ENCODE data around the gene GRAMD1A.
"Not testable (repeated sequence)": the region's sequence is repeated elsewhere in the genome, so short reads cannot be mapped to it uniquely, and the experiment has no call there.

Gene GRAMD1A

DNA sequence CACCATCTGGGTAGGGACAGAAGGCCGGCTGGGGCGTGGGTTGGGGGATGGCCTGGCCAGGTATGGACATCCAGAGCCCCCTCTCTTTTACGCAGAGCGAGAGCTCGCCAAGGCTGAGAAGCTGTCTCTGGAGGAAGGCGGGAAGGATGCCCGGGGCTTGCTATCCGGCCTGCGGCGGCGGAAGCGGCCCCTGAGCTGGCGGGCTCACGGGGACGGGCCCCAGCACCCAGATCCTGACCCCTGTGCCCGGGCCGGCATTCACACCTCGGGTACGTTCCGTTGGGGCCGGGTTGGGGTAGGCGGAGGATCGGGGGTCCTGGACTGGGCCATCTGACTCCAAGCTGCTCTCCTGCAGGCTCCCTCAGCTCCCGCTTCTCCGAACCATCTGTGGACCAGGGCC is 21.5 kb downstream of the GRAMD1A start:
- DNase-seq, result no peak

DNA sequence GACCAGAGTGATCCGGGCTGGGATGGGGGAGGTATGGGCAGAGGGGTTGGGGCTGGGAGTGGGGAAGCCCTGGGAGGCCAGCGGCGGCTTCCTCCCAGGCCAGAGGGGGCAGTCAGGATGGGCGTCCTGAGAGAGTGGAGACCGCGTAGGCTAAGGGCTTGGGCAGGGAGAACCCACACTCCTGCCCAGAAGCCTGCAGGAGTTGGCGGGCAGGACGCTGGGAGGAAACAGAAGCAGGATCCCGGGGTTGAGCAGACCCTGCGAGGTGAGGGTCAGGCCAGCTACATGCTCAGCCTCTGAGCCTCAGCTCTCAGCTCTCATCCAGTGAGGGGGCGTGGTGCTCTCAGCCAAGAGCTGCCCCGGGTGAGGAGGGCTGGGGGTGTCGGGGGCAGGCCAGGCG is 22.3 kb downstream of the GRAMD1A start:
- no peak for DNase-seq

DNA sequence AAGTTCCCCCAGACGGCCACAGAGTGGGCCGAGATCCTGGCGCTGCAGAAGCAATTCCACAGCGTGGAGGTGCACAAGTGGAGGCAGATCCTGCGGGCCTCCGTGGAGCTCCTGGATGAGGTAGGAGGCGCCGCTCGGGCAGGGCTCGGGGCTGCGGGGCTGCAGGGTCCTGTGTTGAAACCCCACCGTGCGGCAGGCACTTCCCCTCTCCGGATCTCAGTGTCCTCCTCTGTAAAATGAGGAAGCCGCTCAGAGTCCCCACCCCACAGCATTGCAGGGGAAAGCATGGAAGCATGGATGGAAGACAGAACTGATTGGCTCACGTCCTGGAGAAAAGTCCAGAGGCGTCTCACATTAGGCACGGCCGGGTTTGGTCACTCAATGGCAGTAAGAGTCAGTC is 23.3 kb downstream of the GRAMD1A start:
- no peak for DNase-seq

DNA sequence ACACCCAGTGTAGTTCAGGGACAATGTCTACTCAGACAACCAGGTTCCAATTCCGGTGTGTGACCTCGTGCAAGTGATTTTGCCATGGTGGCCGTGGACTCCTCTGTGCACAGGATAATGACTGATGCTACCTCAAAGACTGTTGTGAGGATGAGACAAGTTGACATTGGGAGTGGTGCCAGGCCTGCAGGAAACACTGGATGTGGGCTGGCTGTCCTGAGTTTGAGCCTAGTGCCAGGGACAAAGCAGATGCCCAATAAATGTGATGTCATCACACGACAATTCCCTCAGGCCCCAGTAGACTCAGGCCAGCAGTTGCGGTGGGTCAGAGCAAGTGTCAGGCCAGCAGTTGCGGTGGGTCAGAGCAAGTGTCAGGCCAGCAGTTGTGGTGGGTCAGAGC is 24.0 kb downstream of the GRAMD1A start:
- no peak for DNase-seq

DNA sequence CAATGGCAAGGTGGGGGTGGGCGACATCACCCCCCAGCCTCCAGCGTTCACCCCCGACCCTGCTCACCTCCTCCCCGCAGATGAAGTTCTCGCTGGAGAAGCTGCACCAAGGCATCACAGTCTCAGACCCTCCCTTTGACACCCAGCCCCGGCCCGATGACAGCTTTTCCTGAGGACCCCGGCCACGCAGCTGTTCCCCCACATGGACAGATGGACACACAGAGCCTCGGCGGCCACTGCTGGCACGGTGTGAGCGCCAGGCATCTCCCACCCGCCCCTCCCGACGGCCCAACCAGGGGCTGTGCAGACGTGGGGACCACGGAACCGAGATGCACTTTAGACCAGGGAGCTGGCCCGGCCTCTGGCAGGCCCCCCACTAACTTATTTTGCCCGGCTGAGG is 25.8 kb downstream of the GRAMD1A start:
- DNase-seq, result no peak

DNA sequence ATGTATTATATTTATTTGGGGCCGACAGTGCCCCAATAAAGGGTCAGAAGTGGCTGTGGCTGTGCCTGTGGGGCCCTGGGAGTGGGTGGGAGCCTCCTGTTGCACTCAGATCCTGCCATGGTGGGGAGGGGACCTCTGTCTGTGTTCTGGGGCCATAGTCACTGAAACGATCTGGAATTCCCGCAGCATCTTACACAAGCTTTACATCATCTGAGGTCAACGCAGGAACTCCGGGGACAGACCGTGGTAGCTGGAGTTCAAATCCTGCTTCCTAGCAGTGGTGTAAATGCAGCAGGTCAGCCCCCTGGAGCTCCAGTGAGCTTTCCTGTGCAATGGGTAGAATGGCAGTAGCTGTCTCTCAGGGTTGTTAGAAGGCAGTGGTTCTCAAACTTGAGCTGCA is 26.3 kb downstream of the GRAMD1A start:
- DNase-seq, result no peak

DNA sequence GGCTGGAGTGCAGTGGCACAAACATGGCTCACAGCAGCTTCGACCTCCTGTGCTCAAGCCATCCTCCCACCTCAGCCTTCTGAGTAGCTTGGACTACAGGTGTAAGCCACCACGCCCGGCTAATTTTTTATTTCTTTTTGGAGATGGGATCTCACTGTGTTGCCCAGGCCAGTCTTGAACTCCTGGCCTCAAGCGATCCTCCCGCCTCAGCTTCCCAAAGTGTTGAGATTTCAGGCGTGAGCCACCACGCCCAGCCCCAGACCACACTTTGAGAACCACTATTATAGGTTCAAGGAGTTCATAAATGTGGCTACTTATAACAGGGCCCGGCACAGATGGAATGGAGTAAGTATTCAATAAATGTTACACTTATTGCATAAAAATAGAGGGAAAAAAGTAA is 26.9 kb downstream of the GRAMD1A start:
- no peak for DNase-seq

DNA sequence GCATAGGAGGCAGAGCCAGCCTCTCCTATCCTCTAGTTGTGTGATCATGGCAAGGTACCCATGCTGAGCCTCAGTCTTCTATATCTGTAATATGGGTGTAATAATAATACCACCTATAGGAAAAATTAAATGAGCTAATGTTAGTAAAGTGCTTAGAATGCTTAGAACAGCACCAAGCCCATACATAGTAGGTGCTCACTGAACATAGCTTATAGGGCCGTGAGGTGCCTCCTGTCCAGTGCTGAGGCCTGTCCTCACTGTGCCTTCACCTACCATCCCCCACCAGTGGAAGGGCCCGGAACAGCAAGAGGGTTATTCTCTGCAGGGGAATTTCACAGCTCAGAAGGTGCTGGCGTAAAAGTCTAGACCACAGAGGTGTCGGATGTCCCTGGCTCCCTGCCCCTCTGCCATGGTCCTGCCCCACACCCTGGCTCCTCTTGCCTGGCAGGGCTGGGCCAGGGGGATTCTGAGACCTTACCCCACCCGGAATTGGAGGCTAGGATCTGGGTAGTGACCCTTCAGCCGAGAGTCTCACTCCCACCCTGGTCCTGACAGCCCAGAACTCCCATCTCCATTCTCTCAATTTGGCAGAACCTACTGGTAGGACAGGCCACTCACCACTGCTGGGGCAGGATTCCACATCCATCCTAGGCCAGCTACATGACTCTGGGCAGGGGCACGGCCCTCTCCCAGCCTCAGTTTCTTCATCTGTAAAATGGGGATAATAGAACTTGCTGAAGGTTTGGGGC is 27.9 kb downstream of the GRAMD1A start:
- no peak for DNase-seq

DNA sequence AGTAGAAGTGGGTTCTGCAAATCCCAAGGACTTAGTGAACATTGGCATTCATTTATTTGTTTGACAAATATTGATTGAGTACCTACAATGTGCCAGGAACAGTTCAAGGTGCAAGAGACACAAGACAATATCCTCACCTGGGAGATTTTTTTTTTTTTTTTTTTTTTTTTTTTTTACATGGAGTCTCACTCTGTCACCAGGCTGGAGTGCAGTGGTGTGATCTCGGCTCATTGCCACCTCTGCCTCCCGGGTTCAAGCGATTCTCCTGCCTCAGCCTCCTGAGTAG is 28.4 kb downstream of the GRAMD1A start:
- not testable (repeated sequence) for DNase-seq

DNA sequence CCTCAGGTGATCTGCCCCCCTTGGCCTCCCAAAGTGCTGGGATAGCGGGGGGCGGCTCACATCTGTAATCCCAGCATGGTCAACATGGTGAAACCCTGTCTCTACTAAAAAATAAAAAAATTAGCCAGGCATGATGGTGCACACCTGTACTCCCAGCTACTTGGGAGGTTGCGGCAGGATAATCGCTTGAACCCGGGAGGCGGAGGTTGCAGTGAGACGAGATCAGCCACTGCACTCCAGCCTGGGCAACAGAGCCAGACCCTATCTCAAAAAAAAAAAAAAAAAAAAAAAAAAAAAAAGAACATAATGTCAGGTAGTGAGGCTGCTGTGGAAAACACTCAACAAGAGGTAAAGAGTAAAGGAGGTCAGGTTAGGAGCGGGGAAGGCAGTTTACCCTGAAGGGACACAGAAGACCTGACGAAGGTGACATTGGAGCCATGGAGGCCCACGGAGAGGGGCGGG is 29.2 kb downstream of the GRAMD1A start:
- DNase-seq, result not testable (repeated sequence)

DNA sequence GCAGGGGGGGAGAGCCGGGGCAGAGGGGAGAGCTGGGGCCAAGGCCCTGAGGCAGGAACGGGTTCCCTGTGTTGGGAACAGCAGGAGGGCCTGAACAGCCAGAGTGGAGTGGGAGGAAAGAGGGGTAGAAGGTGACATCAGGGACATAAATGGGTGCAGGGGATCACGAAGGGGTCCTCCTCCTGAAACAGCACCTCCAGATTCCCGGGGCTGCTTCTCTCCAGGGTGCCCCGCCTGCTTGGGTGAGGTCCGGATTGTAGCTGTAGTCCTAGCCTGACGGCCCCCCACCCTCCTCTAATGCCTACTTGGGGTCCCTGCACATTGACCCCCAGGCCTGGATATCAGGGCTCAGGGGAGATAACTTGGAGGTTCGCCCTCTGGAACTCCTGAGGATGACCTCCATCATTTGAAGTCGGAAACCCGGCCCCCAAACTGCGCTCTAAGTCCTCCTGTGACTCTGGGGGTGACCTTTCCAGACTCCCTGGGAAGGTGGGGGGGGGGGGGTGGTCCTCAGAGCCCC is 29.7 kb downstream of the GRAMD1A start:
- DNase-seq, result no peak

DNA sequence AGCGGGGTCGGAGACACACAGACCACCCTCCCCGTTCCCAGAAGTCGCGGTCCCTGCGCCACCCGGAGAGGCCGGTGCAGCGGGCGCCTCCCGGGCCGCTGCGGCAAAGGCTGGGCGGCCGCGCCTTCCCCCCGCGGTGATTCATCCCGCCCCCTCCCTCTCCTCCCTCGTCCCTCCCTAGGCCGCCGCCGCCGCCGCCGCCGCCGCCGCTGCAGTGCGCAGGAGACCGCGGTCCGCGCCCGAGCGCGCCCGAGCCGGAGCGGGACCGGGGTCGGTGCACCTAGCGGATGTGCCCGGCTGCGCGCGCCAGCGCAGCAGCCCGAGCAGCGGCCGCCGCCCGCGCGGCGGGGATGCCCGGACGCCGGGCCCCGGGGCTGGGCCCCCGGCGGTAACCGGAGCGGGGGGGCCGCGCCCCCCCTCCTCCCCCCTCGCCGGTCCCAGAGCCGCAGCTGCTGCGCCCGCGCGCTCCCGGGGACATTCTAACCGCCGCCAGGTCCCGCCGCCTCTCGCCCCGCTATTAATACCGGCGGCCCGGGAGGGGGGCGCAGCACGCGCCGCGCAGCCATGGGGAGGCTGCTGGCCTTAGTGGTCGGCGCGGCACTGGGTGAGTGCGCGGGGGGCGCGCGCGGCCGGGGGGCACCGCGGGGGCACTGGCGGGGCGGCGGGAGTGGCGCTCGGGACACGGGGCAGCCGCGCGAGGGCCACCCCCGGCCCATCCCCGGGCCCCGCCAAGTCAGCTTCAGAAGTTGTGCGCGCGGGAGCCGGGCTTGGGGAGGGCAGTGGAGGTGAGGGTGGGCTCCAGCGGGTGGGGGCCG is 30.3 kb downstream of the GRAMD1A start, which contains the start of gene SCN1B:
Gene SCN1B, plus strand, starts transcription at position 214 of the 815 bp plus-strand sequence. Its CDS starts 351 bp downstream, at position 565.
- DNase-seq, result peak; percentile 61

DNA sequence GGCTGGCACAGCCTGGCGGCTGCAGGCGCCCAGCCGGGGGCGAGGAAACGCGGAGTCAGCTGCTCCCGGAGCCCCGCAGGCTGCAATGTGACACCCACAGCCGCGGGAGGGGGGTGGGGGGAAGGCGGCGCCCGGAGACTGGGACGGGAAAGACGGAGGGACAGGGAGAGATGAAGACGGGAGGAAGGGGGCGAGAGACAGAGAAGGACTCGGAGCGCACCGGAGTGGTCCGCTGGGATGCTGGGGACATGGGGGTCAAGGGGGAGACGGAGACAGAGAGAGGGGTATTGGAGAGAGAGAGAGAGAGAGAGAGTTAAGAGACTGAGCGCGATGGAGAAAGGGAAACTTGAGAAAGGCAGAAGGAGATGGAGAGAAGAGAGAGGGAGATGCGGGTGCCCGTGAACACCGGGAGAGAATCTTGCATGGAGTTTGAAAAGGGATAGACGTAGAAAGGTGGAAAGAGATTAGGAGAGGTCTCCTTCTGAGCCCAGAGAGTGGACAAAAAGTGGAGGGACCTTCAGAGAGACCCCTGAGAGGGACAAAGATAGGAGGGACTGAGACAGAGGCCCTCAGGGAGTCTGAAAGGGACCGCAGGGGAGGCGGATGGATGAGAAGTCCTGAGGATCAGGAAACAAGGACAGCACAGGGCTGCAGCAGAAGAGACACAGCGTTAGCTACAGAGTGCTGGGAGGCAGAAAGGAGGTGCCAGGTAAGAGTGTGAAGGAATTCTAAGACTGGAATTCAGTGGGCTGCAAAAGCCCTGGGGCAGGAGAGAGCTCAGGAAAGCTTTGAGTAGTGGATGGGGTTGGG is 31.2 kb downstream of the GRAMD1A start:
- DNase-seq, result no peak

DNA sequence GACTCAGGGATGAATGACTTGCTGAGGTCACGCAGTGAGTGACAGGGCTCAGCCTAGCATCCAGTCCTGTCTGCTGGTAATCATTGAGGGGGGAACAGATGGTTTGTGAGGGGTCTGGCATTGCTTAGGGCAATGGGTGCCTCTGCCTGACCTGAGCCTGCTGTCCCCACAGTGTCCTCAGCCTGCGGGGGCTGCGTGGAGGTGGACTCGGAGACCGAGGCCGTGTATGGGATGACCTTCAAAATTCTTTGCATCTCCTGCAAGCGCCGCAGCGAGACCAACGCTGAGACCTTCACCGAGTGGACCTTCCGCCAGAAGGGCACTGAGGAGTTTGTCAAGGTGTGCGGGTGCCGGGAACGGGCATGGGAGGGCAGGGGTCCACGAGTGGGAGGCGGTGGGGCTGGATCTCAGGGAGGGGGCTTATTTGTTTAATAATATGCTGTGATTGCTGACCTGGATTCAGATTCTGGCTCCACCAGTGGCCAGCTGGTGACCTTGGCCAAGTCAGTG is 32.3 kb downstream of the GRAMD1A start:
- no peak for DNase-seq

DNA sequence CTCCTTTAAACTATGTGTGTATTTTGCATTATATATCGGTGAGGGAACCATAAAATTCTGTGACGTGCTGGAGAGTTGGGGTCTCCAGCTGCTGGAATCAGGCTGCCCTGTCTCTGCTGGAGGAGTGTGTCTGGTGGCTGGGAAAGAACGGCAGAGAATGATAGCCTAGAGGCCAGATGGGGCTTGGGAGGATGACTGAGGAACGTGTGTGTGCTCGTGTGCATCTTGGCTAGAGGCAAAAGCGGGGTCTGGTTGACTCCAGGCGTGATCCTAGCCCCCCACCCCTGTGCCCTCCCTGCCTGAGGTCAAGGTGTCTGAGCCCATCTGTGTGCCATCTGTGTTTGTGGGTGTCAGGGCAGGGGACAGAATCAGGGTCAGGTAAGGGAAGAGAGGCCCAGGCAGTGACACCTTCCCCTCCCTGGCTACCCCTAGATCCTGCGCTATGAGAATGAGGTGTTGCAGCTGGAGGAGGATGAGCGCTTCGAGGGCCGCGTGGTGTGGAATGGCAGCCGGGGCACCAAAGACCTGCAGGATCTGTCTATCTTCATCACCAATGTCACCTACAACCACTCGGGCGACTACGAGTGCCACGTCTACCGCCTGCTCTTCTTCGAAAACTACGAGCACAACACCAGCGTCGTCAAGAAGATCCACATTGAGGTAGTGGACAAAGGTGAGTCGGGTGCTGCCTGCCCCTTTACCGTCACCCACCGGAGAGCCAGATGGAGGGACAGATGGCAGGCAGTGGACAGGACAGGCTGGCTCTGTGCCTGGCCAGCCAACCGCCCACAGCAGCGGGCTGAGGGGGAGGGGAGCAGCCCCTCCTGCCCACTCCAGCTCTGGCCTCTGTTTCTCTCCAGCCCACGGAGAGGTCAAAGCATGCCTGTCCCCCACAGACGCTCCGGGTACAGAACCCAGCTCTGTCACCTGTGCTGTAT is 33.2 kb downstream of the GRAMD1A start:
- DNase-seq, result no peak

DNA sequence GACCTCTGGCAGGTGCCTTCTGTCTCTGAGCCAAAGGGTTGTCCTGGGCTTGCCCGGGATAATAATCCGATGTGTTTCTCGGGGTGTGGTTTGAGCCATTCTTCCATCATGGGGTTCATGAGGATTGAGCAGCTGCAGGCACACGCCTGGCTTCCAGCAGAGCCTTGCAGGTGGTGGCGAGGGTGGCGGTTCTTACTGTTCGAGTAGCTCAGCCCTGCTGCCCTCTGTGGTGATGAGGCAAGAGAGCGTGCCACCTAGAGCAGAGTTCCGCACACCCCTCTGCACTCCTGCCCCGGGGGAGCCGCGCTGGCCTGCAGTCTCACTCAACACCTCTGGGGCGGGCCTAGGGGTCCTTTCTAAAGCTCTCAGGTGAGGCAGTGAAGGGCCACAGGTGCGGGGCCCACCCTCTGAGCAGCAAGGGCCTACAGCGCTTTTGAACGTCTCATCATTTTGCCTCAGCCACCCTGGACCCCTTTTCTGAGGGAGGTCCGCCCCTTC is 33.9 kb downstream of the GRAMD1A start:
- DNase-seq, result no peak

DNA sequence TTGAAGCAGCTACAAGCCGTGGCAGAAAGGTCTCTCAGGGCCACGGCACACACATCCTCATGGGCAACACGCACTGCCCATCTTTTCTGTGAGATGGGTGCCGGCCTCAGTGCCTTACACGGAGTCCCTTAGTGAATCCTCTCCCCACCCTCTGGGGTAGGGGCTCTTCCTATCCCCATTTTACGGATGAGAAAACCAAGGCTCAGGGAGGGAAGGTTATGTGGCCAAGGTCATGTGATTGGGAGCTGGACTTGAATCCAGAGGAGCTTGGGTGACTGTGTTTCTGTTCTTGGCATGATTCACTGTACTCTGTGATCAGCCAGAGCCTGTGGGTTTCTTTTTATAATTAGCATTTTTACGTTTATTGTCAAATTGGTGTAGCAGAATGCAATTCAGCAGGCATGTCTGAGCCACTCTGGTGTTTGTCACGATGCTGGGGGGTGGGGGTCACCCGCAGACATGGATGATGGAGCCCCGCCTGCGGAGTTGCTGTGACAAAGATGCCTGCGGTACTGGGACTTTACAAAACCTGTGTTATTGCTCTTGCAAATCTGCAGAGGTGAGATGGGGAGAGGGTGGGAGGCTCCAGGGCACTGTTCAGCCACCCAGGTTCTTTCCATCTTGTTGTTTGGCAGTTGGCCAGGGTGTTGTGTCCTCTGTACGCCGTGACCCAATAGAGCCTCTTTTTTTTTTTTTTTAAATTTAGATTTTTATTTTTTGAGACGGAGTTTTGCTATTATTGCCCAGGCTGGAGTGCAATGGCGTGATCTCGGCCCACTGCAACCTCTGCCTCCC is 34.7 kb downstream of the GRAMD1A start:
- no peak for DNase-seq

DNA sequence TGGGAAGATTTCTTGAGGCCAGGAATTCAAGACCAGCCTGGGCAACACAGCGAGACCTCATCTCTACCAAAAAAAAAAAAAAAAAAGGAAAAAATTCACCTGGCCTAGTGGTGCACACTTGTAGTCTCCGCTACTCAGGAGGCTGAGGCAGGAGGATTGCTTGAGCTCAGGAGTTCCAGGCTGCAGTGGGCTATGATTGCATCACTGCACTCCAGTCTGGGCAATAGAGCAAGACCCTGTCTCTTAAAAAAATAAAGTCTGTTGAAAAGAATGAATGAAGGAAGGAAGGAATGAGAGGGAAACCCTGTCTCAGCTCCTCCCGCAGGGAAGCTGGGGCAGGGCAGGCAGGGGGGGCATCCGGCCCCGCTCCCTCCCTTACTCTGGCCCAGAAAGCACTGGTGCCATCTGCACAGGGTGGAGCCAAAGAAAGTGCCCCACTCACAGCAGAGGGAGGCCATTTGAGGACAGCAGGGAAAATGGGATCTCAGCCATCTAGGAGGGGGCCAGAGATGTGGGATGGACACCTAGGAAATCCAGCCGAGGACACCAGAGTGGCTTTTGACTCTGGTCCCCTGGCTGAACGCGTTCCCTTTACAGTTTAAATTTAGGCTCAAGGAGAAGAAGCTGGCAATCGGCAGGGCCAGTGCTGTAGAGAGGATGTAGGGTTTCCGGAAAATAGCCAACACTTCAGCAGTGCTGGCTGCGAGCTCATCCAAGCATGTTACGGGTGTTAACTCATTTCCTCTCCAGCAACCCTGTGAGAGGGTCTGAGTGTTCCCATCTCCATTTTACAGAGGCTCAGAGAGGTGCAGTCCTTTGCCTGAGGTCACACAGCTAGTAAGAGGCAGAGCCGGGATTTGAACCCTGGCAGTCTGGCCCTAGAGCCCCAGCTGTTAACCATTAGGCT is 37.8 kb downstream of the GRAMD1A start:
- DNase-seq, result no peak

DNA sequence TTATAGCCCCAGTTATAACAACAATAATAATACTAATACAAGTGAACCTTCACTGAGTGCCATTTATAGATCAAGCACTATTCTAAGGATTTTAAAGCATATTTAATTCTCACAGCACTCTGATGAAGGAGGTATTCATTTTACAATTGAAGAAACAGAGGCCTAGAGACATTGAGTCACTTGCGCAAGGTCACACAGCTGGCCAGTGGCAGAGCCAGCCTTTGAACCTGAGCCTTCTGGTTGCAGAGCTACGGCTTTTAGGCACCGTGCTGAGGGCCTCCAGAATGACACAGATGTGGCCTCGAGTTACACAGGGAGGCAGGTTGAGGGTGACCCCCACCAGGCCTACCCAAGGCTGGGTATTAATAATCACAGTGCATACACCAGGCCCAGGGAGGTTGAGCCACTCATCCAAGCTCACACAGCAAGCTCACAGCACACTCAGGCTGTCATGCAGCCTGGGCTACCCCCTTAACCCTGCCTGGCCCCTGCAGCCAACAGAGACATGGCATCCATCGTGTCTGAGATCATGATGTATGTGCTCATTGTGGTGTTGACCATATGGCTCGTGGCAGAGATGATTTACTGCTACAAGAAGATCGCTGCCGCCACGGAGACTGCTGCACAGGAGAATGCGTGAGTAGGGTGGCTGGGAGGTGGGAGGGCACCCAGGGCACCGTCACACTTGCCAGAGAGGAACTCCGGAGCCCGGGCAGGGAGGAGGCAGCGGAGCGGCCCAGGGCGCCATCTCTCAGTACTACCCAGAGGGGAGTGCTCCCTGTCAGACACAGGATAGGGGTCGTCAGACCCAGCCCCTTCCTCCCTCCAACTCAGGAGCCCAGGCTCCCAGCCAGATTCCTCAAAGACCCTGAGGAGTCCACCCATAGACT is 38.7 kb downstream of the GRAMD1A start:
- DNase-seq, result no peak

Measured in T1000 (cell line).